HepG2 (cell line): ENCODE data around the gene PPIL3. TPM values are rescaled to one million over a fixed set of nuclear protein-coding genes. Genes with fewer than 3 reads are reported as not detected.

ENCODE experiments used
- FOXP4 ChIP-seq: sonication (generic); formaldehyde crosslinking; IDR thresholded peaks from 2 replicates; pipeline ENCODE4 v1.4.0; 2020; ENCODE audit warnings: missing genetic modification reagents
- IKZF1 ChIP-seq: fragments of 450-650 bp; IDR thresholded peaks from 2 replicates; pipeline ENCODE4 v1.7.1; 2016
- KDM5A ChIP-seq: fragments of 200-600 bp; sonication (generic); IDR thresholded peaks from 2 replicates; pipeline ENCODE4 v1.7.0; 2018; ENCODE audit warnings: antibody characterized with exemption, mild to moderate bottlenecking, low read length, borderline replicate concordance
- KIAA2018 ChIP-seq: sonication (generic); formaldehyde crosslinking; IDR thresholded peaks from 2 replicates; pipeline ENCODE4 v1.5.0; 2020; ENCODE audit warnings: mild to moderate bottlenecking, missing genetic modification reagents, borderline replicate concordance
- MAFK ChIP-seq, 2 experiments: IDR thresholded peaks in 1 of 2; conservative IDR thresholded peaks in 1 of 2; 2 replicates each; pipeline ENCODE4 v1.6.1; 2011; ENCODE audit warnings: improper control_type of control experiment in 2 of 2, low read length in 2 of 2
- MYPOP ChIP-seq: sonication (generic); formaldehyde crosslinking; IDR thresholded peaks from 2 replicates; pipeline ENCODE4 v1.8.1; 2023; ENCODE audit warnings: mild to moderate bottlenecking, moderate library complexity, missing genetic modification reagents
- PBX2 ChIP-seq: IDR thresholded peaks from 2 replicates; pipeline ENCODE4 v1.6.1; 2016; ENCODE audit warnings: control low read depth
- PCBP2 ChIP-seq: fragments of 200-400 bp; formaldehyde crosslinking; optimal IDR thresholded peaks from 2 replicates; pipeline ENCODE3; 2018; ENCODE audit warnings: low read length, low read depth; ENCODE audit not compliant: poor library complexity, severe bottlenecking
- TBL1XR1 ChIP-seq: fragments of 150-350 bp; IDR thresholded peaks from 2 replicates; pipeline ENCODE4 v1.6.1; 2014; ENCODE audit warnings: borderline replicate concordance, low read length; ENCODE audit not compliant: partially characterized antibody
- TFAP4 ChIP-seq: sonication (generic); IDR thresholded peaks from 2 replicates; pipeline ENCODE4 v1.6.1; 2016; ENCODE audit warnings: low read depth, borderline replicate concordance
- ZNF44 ChIP-seq: sonication (generic); formaldehyde crosslinking; IDR thresholded peaks from 2 replicates; pipeline ENCODE4 v1.5.1; 2020; ENCODE audit warnings: mild to moderate bottlenecking, missing genetic modification reagents
- ZNF580 ChIP-seq: IDR thresholded peaks from 2 replicates; pipeline ENCODE4 v1.6.1; 2016; ENCODE audit warnings: low read depth, borderline replicate concordance
- ZNF75D ChIP-seq: sonication (generic); formaldehyde crosslinking; IDR thresholded peaks from 2 replicates; pipeline ENCODE4 v1.8.1; 2023; ENCODE audit warnings: missing genetic modification reagents, mild to moderate bottlenecking, borderline replicate concordance
- polyA plus RNA-seq, 8 experiments: library from polyadenylated mRNA; depleted of rRNA in 3 of 8; stranded (reverse) in 7 of 8; unstranded in 1 of 8; fragments of >200 nt; fragmentation: Illumina TruSeq in 4 of 8; extraction: Trizol in 4 of 8; gene quantifications; 2 replicates each; pipeline versions ENCODE4 v1.2.1 to v1.2.3, GENCODE V29; 2011 to 2016; ENCODE audit warnings: low read depth in 4 of 8, missing spikeins in 1 of 8, mixed read lengths in 1 of 8; ENCODE audit not compliant: insufficient read depth in 1 of 8
- total RNA-seq, 5 experiments: library from RNA; depleted of rRNA; stranded (reverse); fragments of >200 nt; fragmentation: Illumina TruSeq; extraction: Trizol; gene quantifications; 2 replicates each; pipeline ENCODE4 v1.2.3, GENCODE V29; 2016; ENCODE audit warnings: low read depth in 1 of 5

The PPIL3 gene
- total and polyA plus RNA-seq, 2 of the 13 experiments (the other 11 are each of a cell fraction or from before 2014, with no cell fraction given) = 98.7 to 107 TPM

GRCh38 chr2:200843993-200844948 lies 44.6 kb downstream of the PPIL3 start (continued):
- no peak for TF ChIP-seq MYPOP
- TF ChIP-seq IKZF1 = no peak
- TF ChIP-seq KDM5A = no peak
- peak; percentile 89; the same call in 1 of the 2 replicates for TF ChIP-seq TFAP4
- peak; percentile 77; the same call in 1 of the 2 replicates for TF ChIP-seq ZNF44
- TF ChIP-seq TBL1XR1 = no peak
- TF ChIP-seq PBX2 (CRISPR knock-in tag) = peak; percentile 26; the same call in 1 of the 2 replicates
- no peak for TF ChIP-seq FOXP4 (CRISPR knock-in tag)
- no peak for TF ChIP-seq MAFK (conservative IDR thresholded peaks at IDR 0.05 in 1 of 2, IDR thresholded peaks at IDR 0.05 in 1 of 2; ENCODE audit: low read length in 2 of 2)
- no peak for TF ChIP-seq ZNF75D (CRISPR knock-in tag)
- TF ChIP-seq KIAA2018 (CRISPR knock-in tag) = no peak
- no peak for TF ChIP-seq ZNF580 (CRISPR knock-in tag)
- TF ChIP-seq PCBP2 = no peak
